GM12878 (cell line): ENCODE results near the gene SH2B3. TPM values are rescaled to one million over a fixed set of nuclear protein-coding genes. Genes with fewer than 3 reads are reported as not detected.

Experiments used
- BCLAF1 ChIP-seq: fragments of 450-650 bp; IDR thresholded peaks from 2 replicates; pipeline ENCODE4 v1.6.1; 2017; ENCODE audit warnings: antibody characterized with exemption, mild to moderate bottlenecking, moderate library complexity
- BHLHE40 ChIP-seq, 2 experiments: fragments of 450-650 bp in 1 of 2; IDR thresholded peaks; 2 replicates each; pipeline ENCODE4 v1.6.1; 2011 to 2017; ENCODE audit warnings: low read depth in 2 of 2, borderline replicate concordance in 1 of 2, improper control_type of control experiment in 1 of 2, low read length in 1 of 2, mild to moderate bottlenecking in 1 of 2
- E2F4 ChIP-seq: IDR thresholded peaks from 2 replicates; pipeline ENCODE4 v1.6.1; 2012; ENCODE audit warnings: low read depth, low read length, improper control_type of control experiment
- E4F1 ChIP-seq: fragments of 450-650 bp; IDR thresholded peaks from 2 replicates; pipeline ENCODE4 v1.6.1; 2018; ENCODE audit warnings: borderline replicate concordance, mild to moderate bottlenecking; ENCODE audit not compliant: partially characterized antibody
- IKZF2 ChIP-seq, 2 experiments: fragments of 450-650 bp; IDR thresholded peaks; 2 replicates each; pipeline ENCODE4 v1.6.1; 2017; ENCODE audit warnings: mild to moderate bottlenecking in 2 of 2, moderate library complexity in 2 of 2
- MXI1 ChIP-seq: fragments of 150-350 bp; IDR thresholded peaks from 2 replicates; pipeline ENCODE4 v1.6.1; 2011; ENCODE audit warnings: low read depth, mild to moderate bottlenecking, inconsistent platforms, low read length, improper control_type of control experiment
- NFYA ChIP-seq: IDR thresholded peaks from 2 replicates; pipeline ENCODE4 v1.6.1; 2011; ENCODE audit warnings: low read depth, mild to moderate bottlenecking, low read length, improper control_type of control experiment, borderline replicate concordance
- NR2C1 ChIP-seq: fragments of 450-650 bp; IDR thresholded peaks from 2 replicates; pipeline ENCODE4 v1.6.1; 2017; ENCODE audit warnings: antibody characterized with exemption, mild to moderate bottlenecking, moderate library complexity
- NR2F1 ChIP-seq: fragments of 450-650 bp; conservative IDR thresholded peaks from 2 replicates; pipeline ENCODE4 v1.6.1; 2017; ENCODE audit warnings: mild to moderate bottlenecking
- POLR2A ChIP-seq: IDR thresholded peaks from 2 replicates; pipeline ENCODE4 v1.6.1; 2011; ENCODE audit warnings: low read depth, mild to moderate bottlenecking, low read length
- SRF ChIP-seq, 2 experiments: IDR thresholded peaks; 2 replicates each; pipeline ENCODE4 v1.6.1; 2011; ENCODE audit warnings: low read depth in 2 of 2, low read length in 2 of 2, mild to moderate bottlenecking in 1 of 2, moderate library complexity in 1 of 2
- SUZ12 ChIP-seq: fragments of 200-600 bp; sonication (generic); IDR thresholded peaks from one replicate; pipeline ENCODE4 v1.6.1; 2018; ENCODE audit warnings: antibody characterized with exemption, mild to moderate bottlenecking; ENCODE audit not compliant: unreplicated experiment
- YY1 ChIP-seq: IDR thresholded peaks from 2 replicates; pipeline ENCODE4 v1.6.1; 2011; ENCODE audit warnings: low read depth, mild to moderate bottlenecking, low read length
- ZNF384 ChIP-seq: IDR thresholded peaks from 2 replicates; pipeline ENCODE4 v1.6.1; 2012; ENCODE audit warnings: low read depth, mild to moderate bottlenecking, low read length, improper control_type of control experiment, borderline replicate concordance
- polyA plus RNA-seq, 11 experiments: library from polyadenylated mRNA; depleted of rRNA in 4 of 11; unstranded in 6 of 11; stranded (reverse) in 5 of 11; fragments of >200 nt; fragmentation: Nextera tagmentation in 4 of 11; fragmentation: Illumina TruSeq in 1 of 11; extraction: Ambion mirVana in 4 of 11; extraction: Trizol in 1 of 11; gene quantifications; 1 replicate in 1 of 11; 2 replicates in 10 of 11; pipeline versions ENCODE4 v1.2.1 to v1.2.3, GENCODE V29; 2011 to 2016; ENCODE audit warnings: inconsistent platforms in 2 of 11, missing spikeins in 2 of 11, low read depth in 1 of 11
- total RNA-seq, 4 experiments: library from RNA; depleted of rRNA in 3 of 4; stranded (reverse); fragments of >200 nt in 3 of 4; fragmentation: Illumina TruSeq in 1 of 4; extraction: Trizol in 1 of 4; gene quantifications; 2 replicates each; pipeline versions ENCODE4 v1.2.1 to v1.2.3, GENCODE V29; 2013 to 2021

The SH2B3 gene
- total and polyA plus RNA-seq, 10 of the 15 experiments (the other 5 are each of a cell fraction or from before 2014, with no cell fraction given): 5.8 to 46.4 (median 23.3) TPM

GRCh38 chr12:111411185-111411764 lies 5.6 kb downstream of the SH2B3 start (continued):
- TF ChIP-seq E2F4: no peak
- TF ChIP-seq NR2C1: no peak
- TF ChIP-seq NFYA: no peak
- TF ChIP-seq NR2F1: no peak
- no peak for TF ChIP-seq SRF (IDR thresholded peaks at IDR 0.05; ENCODE audit: low read depth in 2 of 2, low read length in 2 of 2)
- no peak for TF ChIP-seq BHLHE40 (IDR thresholded peaks at IDR 0.05; ENCODE audit: borderline replicate concordance in 1 of 2, low read depth in 2 of 2, low read length in 1 of 2)
- TF ChIP-seq SUZ12: no peak
- TF ChIP-seq YY1: no peak
- no peak for TF ChIP-seq BCLAF1
- TF ChIP-seq ZNF384: peak; percentile 65; the same call in 1 of the 2 replicates
- no peak for TF ChIP-seq IKZF2 (IDR thresholded peaks at IDR 0.05)
- no peak for TF ChIP-seq POLR2A
- 0 out of 2 replicates have a peak, but pooled peaks have one; percentile 32 for TF ChIP-seq MXI1
- TF ChIP-seq E4F1: no peak
